Caco-2 (cell line): ENCODE measurements around the gene TMEM8B. TPM values are rescaled to one million over a fixed set of nuclear protein-coding genes. Genes with fewer than 3 reads are reported as not detected.

Source experiments
- BruUV-seq: library from RNA; stranded (reverse); fragments of 400-500 nt; replicated peaks from 2 replicates; lab custom pipeline; 2021; lab: Mats Ljungman, UMichigan
- CTCF ChIA-PET: fragments of 300-600 bp; sonication (Branson Sonifier 250); formaldehyde crosslinking; loops from one replicate; lab custom pipeline; 2022; ENCODE audit warnings: antibody characterized with exemption; lab: Charles Lee
- POLR2A ChIA-PET: fragments of 300-600 bp; sonication (Branson Sonifier 250); formaldehyde crosslinking; loops from one replicate; lab custom pipeline; 2022; ENCODE audit warnings: antibody characterized with exemption; lab: Charles Lee
- DNase-seq, 2 experiments: peaks; one replicate each; pipeline versions ENCODE4 v3.0.0 to v3.0.0-alpha.2; 2020 to 2022
- H3K27me3 ChIP-seq: replicated peaks from 2 replicates; pipeline ENCODE4 v1.6.0; 2011; ENCODE audit warnings: low read length; ENCODE audit not compliant: control insufficient read depth, insufficient read depth
- H3K36me3 ChIP-seq: 2 replicates; pipeline ENCODE4 v1.5.1; 2011; ENCODE audit warnings: low read length; ENCODE audit not compliant: control insufficient read depth, insufficient read depth
- H3K4me1 ChIP-seq: fragments of 250-450 bp; sonication (Bioruptor Pico); 2 replicates; pipeline ENCODE4 v1.5.1; 2020; ENCODE audit warnings: mild to moderate bottlenecking
- H3K4me3 ChIP-seq: 2 replicates; pipeline ENCODE4 v1.5.1; 2011; ENCODE audit warnings: low read depth, mild to moderate bottlenecking, control low read depth, low read length
- H3K9me3 ChIP-seq: fragments of 250-450 bp; sonication (Bioruptor Pico); 2 replicates; pipeline ENCODE4 v1.5.1; 2020; ENCODE audit warnings: mild to moderate bottlenecking, moderate library complexity
- H3K27ac Mint-ChIP-seq: one replicate; pipeline ENCODE4 v1.8.0; 2022; ENCODE audit warnings: mixed read lengths; ENCODE audit not compliant: unreplicated experiment
- H3K27me3 Mint-ChIP-seq: one replicate; pipeline ENCODE4 v1.8.0; 2022; ENCODE audit warnings: mixed read lengths; ENCODE audit not compliant: insufficient read depth, unreplicated experiment
- H3K36me3 Mint-ChIP-seq: one replicate; pipeline ENCODE4 v1.8.0; 2022; ENCODE audit warnings: mild to moderate bottlenecking, mixed read lengths; ENCODE audit not compliant: insufficient read depth, unreplicated experiment
- H3K4me1 Mint-ChIP-seq: one replicate; pipeline ENCODE4 v1.8.0; 2022; ENCODE audit warnings: low read depth, mixed read lengths; ENCODE audit not compliant: unreplicated experiment
- H3K4me3 Mint-ChIP-seq: one replicate; pipeline ENCODE4 v1.8.0; 2022; ENCODE audit warnings: mild to moderate bottlenecking, moderate library complexity, mixed read lengths; ENCODE audit not compliant: unreplicated experiment
- H3K9me3 Mint-ChIP-seq: one replicate; pipeline ENCODE4 v1.8.0; 2022; ENCODE audit warnings: mixed read lengths; ENCODE audit not compliant: unreplicated experiment
- intact Hi-C: fragments of 100-400 bp; cut with micrococcal nuclease; formaldehyde crosslinking; loops from one replicate; pipeline ENCODE4 v1.10.0; 2022; ENCODE audit not compliant: unreplicated experiment
- total RNA-seq: library from RNA; stranded (reverse); gene quantifications from 2 replicates; pipeline ENCODE4 v1.2.3, GENCODE V29; 2022
- TF ChIP-seq, protein P1 (sequence below), 2 experiments: fragments of 200-600 bp in 1 of 2; IDR thresholded peaks; 1 replicate in 1 of 2; 2 replicates in 1 of 2; pipeline versions ENCODE4 v1.5.1 to v1.8.0; 2011 to 2022; ENCODE audit warnings: antibody characterized with exemption in 1 of 2, control low read depth in 1 of 2, inconsistent platforms in 1 of 2, low read depth in 1 of 2, low read length in 1 of 2, mild to moderate bottlenecking in 1 of 2, moderate library complexity in 1 of 2; ENCODE audit not compliant: insufficient read depth in 1 of 2, severe bottlenecking in 1 of 2, unreplicated experiment in 1 of 2

Gene TMEM8B
- total RNA-seq, 1 experiment from 2014 or later, result 4.9 TPM

DNA sequence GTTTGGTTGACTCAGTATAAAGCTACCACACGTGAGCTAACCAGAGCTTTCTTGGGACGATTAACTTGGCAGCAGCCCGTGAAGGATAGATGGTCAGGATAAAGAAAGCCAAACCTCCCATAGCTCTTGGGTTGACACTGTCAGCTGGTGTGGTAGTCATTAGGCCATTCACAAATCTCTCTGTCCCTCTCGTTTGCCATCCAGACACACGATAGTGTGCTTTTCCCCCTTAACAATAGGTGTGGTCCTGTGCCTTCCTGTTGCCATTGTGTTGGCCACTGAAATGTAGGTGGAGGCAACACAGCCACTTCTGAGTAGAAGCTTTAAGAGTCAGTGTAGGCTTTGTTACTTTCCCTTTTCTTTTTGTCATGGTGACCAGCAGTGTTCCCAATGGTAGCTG, 29.4 kb downstream of the TMEM8B start:
- intact Hi-C loops, result no loop called here
- CTCF ChIA-PET, result no interaction called here
- no peaks in the 10 kb centered on the region for H3K36me3 ChIP-seq
- Mint-ChIP-seq H3K4me3 (no peak overlapping the region), H3K36me3 (no peaks in the 10 kb centered on the region), H3K27me3 (peaks cover 14% of the 10 kb centered on the region), H3K4me1 (no peaks in the 10 kb centered on the region), H3K9me3 (no peaks in the 10 kb centered on the region), H3K27ac (no peak overlapping the region)
- POLR2A ChIA-PET, result no interaction called here
- no peak for DNase-seq
- no TSS peak for BruUV-seq
- H3K9me3 ChIP-seq, result no peaks in the 10 kb centered on the region
- no peaks in the 10 kb centered on the region; the same call in 1 of the 2 replicates for H3K27me3 ChIP-seq
- TF ChIP-seq, protein P1, sequence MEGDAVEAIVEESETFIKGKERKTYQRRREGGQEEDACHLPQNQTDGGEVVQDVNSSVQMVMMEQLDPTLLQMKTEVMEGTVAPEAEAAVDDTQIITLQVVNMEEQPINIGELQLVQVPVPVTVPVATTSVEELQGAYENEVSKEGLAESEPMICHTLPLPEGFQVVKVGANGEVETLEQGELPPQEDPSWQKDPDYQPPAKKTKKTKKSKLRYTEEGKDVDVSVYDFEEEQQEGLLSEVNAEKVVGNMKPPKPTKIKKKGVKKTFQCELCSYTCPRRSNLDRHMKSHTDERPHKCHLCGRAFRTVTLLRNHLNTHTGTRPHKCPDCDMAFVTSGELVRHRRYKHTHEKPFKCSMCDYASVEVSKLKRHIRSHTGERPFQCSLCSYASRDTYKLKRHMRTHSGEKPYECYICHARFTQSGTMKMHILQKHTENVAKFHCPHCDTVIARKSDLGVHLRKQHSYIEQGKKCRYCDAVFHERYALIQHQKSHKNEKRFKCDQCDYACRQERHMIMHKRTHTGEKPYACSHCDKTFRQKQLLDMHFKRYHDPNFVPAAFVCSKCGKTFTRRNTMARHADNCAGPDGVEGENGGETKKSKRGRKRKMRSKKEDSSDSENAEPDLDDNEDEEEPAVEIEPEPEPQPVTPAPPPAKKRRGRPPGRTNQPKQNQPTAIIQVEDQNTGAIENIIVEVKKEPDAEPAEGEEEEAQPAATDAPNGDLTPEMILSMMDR (IDR thresholded peaks at IDR 0.05; ENCODE audit: insufficient read depth in 1 of 2, low read depth in 1 of 2, low read length in 1 of 2, severe bottlenecking in 1 of 2, unreplicated experiment in 1 of 2), result no peak
- H3K4me1 ChIP-seq, result no peaks in the 10 kb centered on the region
- no peak overlapping the region for H3K4me3 ChIP-seq

DNA sequence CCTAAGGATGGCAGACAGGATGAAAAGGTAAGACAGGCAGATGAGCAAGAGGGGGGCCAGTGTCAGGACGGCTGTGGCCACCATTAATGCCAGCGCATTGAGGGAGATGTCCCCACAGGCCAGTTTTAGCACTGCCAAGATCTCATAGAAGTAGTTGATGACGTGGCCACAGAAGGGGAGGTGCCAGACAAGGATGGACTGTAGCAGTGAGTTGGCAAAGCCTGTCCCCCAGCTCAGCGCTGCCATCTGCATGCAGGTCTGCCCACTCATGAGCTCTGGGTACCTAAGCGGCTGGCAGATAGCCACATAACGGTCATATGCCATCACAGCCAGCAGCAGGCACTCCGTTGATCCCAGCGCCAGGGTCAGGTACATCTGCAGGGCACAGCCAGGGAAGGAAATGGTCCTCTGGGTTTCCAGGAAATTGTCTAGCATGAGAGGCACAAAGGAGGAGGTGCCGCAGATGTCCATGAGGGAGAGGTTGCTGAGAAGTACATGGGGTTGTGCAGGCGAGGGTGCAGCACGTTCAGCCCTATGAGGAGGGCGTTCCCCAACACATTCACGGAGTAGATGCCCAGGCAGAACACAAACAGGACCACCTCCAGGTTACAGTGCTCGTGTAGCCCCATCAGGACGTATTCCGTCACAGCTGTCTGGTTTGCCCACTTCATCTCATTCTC, 30.4 kb downstream of the TMEM8B start:
- H3K4me1 ChIP-seq, result no peaks in the 10 kb centered on the region
- no peak for DNase-seq
- H3K36me3 ChIP-seq, result no peaks in the 10 kb centered on the region
- no peak overlapping the region for H3K4me3 Mint-ChIP-seq
- H3K9me3 Mint-ChIP-seq, result no peaks in the 10 kb centered on the region
- intact Hi-C loops, result no loop called here
- POLR2A ChIA-PET, result no interaction called here
- no peak overlapping the region for H3K4me3 ChIP-seq
- CTCF ChIA-PET, result interaction anchor here (2.1 kb wide), 1 partner anchor 23 kb away, joined by 7 read pairs; no protein-coding TSS in a partner anchor
- H3K27me3 ChIP-seq, result no peaks in the 10 kb centered on the region; the same call in 1 of the 2 replicates
- no peaks in the 10 kb centered on the region for H3K36me3 Mint-ChIP-seq
- TF ChIP-seq, protein P1 (IDR thresholded peaks at IDR 0.05; ENCODE audit: insufficient read depth in 1 of 2, low read depth in 1 of 2, low read length in 1 of 2, severe bottlenecking in 1 of 2, unreplicated experiment in 1 of 2), result no peak
- BruUV-seq, result no TSS peak
- H3K27ac Mint-ChIP-seq, result no peak overlapping the region
- no peaks in the 10 kb centered on the region for H3K9me3 ChIP-seq
- H3K4me1 Mint-ChIP-seq, result no peaks in the 10 kb centered on the region
- H3K27me3 Mint-ChIP-seq, result peaks cover 14% of the 10 kb centered on the region

DNA sequence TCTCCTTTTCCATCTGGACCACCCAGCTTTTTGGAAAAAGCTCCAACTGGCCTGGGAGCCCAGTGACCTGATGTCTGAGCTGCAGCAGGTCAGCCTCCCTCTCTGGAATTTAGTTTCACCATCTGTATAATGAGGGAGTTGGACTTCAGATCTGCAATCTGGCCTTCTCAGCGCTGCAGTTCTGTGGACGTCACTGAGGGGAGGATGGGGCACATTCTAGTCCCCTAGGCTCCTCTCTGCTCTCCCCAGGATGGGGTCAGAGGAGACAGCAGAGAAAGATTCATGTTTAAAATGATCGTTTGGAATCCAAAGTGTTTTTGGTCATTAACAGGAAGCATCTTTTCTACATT, 30.9 kb downstream of the TMEM8B start:
- POLR2A ChIA-PET, result no interaction called here
- no peaks in the 10 kb centered on the region for H3K4me1 Mint-ChIP-seq
- CTCF ChIA-PET, result interaction anchor here (2.1 kb wide), 1 partner anchor 22 kb away, joined by 7 read pairs; no protein-coding TSS in a partner anchor

More for the DNA sequence above, 30.9 kb downstream of the TMEM8B start:
- Mint-ChIP-seq H3K36me3 (no peaks in the 10 kb centered on the region), H3K4me3 (no peak overlapping the region), H3K27ac (no peak overlapping the region), H3K9me3 (no peaks in the 10 kb centered on the region), H3K27me3 (peaks cover 14% of the 10 kb centered on the region)
- Histone ChIP-seq H3K9me3 (no peaks in the 10 kb centered on the region), H3K4me1 (no peaks in the 10 kb centered on the region), H3K27me3 (no peaks in the 10 kb centered on the region; the same call in 1 of the 2 replicates), H3K36me3 (no peaks in the 10 kb centered on the region), H3K4me3 (no peak overlapping the region)
- intact Hi-C loops, result no loop called here
- TF ChIP-seq, protein P1 (IDR thresholded peaks at IDR 0.05; ENCODE audit: insufficient read depth in 1 of 2, low read depth in 1 of 2, low read length in 1 of 2, severe bottlenecking in 1 of 2, unreplicated experiment in 1 of 2), result no peak
- no peak for DNase-seq
- no TSS peak for BruUV-seq
